ENCODE measurements around the gene TYROBP.

Gene TYROBP

GRCh38 chr19:35860818-35861639 lies 47.1 kb downstream of the TYROBP start:
- TF ChIP-seq CTCF (conservative IDR thresholded peaks at IDR 0.05; ENCODE audit: low read depth, low read length) = no peak
- H3K4me3 ChIP-seq (ENCODE audit: low read length) = peak overlapping the region; percentile 14
- DNase-seq (ENCODE audit: low read depth) = peak; percentile 13

- no peak for DNase-seq (ENCODE audit: low read depth)
- H3K4me3 ChIP-seq (ENCODE audit: low read length) = no peak overlapping the region
- no peak for TF ChIP-seq CTCF (conservative IDR thresholded peaks at IDR 0.05; ENCODE audit: low read depth, low read length)
Measured at GRCh38 chr19:35860436-35860817, 47.7 kb downstream of the TYROBP start.

- no peak for DNase-seq (ENCODE audit: low read depth)
- TF ChIP-seq CTCF (conservative IDR thresholded peaks at IDR 0.05; ENCODE audit: low read depth, low read length) = no peak
- H3K4me3 ChIP-seq (ENCODE audit: low read length) = no peak overlapping the region
Measured at GRCh38 chr19:35859414-35859813, 48.7 kb downstream of the TYROBP start.

GRCh38 chr19:35858311-35858710 lies 49.8 kb downstream of the TYROBP start:
- no peak overlapping the region for H3K4me3 ChIP-seq (ENCODE audit: low read length)
- no peak for DNase-seq (ENCODE audit: low read depth)
- no peak for TF ChIP-seq CTCF (conservative IDR thresholded peaks at IDR 0.05; ENCODE audit: low read depth, low read length)

- no peak for TF ChIP-seq CTCF (conservative IDR thresholded peaks at IDR 0.05; ENCODE audit: low read depth, low read length)
- DNase-seq (ENCODE audit: low read depth) = no peak
- H3K4me3 ChIP-seq (ENCODE audit: low read length) = peak within 1 kb of the TSS; percentile 55
Measured at GRCh38 chr19:35856546-35857149, 51.4 kb downstream of the TYROBP start, which contains the start of gene KIRREL2. KIRREL2 (plus strand) TSS chr19:35856911; CDS start chr19:35857120, 209 bp downstream.
